Gastrocnemius medialis (tissue), 4 donors: ENCODE results near the gene GDF9. TPM values are rescaled to one million over a fixed set of nuclear protein-coding genes. Genes with fewer than 3 reads are reported as not detected.

Source experiments
- ATAC-seq, 2 donors: fragments of 150-250 bp; one replicate each; pipeline ENCODE4 v1.9.1; 2016
- DNase-seq, 2 donors: peaks; one replicate each; pipeline ENCODE4 v3.0.0-alpha.2; 2019
- H3K27ac ChIP-seq, 4 donors: fragments of 200-600 bp; sonication (generic); 1 replicate in 1 of 4; 2 replicates in 3 of 4; pipeline ENCODE4 v1.5.1; 2016 to 2018; ENCODE audit warnings: mild to moderate bottlenecking in 2 of 4, moderate library complexity in 1 of 4
- H3K27me3 ChIP-seq, 3 donors: fragments of 200-600 bp; sonication (generic) in 2 of 3; 1 replicate in 1 of 3; 2 replicates in 2 of 3; pipeline versions ENCODE4 v1.5.1 to v1.6.0; 2016 to 2019; ENCODE audit warnings: mild to moderate bottlenecking in 1 of 3, moderate library complexity in 1 of 3
- H3K36me3 ChIP-seq, 2 donors: fragments of 200-600 bp; sonication (generic) in 1 of 2; one replicate each; pipeline ENCODE4 v1.5.1; 2017 to 2018
- H3K4me1 ChIP-seq, 2 donors: fragments of 200-600 bp; sonication (generic) in 1 of 2; one replicate each; pipeline ENCODE4 v1.5.1; 2016 to 2017; ENCODE audit warnings: mild to moderate bottlenecking in 2 of 2
- H3K4me3 ChIP-seq, 4 donors: fragments of 200-600 bp; sonication (generic) in 3 of 4; 1 replicate in 1 of 4; 2 replicates in 3 of 4; pipeline ENCODE4 v1.5.1; 2016 to 2019; ENCODE audit warnings: mild to moderate bottlenecking in 2 of 4
- H3K9me3 ChIP-seq, 3 donors: fragments of 200-600 bp; sonication (generic) in 2 of 3; 1 replicate in 1 of 3; 2 replicates in 2 of 3; pipeline ENCODE4 v1.5.1; 2016 to 2019
- POLR2A ChIP-seq, 2 donors: fragments of 450-650 bp; IDR thresholded peaks; one replicate each; pipeline ENCODE4 v1.6.1; 2017; ENCODE audit warnings: antibody characterized with exemption in 2 of 2, mild to moderate bottlenecking in 2 of 2, moderate library complexity in 2 of 2
- in situ Hi-C, 4 donors: fragments of 200-750 bp; cut with MboI; loops; one replicate each; pipeline versions ENCODE4 v1.15.0 to v1.8.0; 2017; ENCODE audit warnings: low sequenced_read_pairs in 4 of 4
- intact Hi-C: fragments of 100-400 bp; cut with DNase I; formaldehyde crosslinking; loops from one replicate; pipeline ENCODE4 v1.15.1; 2023; ENCODE audit warnings: low total_unique reads
- total RNA-seq, 4 donors: library from RNA; depleted of rRNA; stranded (reverse); fragments of >200 nt; gene quantifications; one replicate each; pipeline versions ENCODE4 v1.1.0 to v1.2.3, GENCODE V29; 2016
- TF ChIP-seq, protein P1 (sequence below), 5 experiments: fragments of 450-650 bp in 3 of 5; fragments of 200-600 bp in 2 of 5; sonication (generic) in 2 of 5; IDR thresholded peaks in 4 of 5; conservative IDR thresholded peaks in 1 of 5; 1 replicate in 4 of 5; 2 replicates in 1 of 5; pipeline ENCODE4 v1.5.1; 2016 to 2019; ENCODE audit warnings: antibody characterized with exemption in 5 of 5, mild to moderate bottlenecking in 3 of 5, moderate library complexity in 3 of 5

Gene GDF9, protein sequence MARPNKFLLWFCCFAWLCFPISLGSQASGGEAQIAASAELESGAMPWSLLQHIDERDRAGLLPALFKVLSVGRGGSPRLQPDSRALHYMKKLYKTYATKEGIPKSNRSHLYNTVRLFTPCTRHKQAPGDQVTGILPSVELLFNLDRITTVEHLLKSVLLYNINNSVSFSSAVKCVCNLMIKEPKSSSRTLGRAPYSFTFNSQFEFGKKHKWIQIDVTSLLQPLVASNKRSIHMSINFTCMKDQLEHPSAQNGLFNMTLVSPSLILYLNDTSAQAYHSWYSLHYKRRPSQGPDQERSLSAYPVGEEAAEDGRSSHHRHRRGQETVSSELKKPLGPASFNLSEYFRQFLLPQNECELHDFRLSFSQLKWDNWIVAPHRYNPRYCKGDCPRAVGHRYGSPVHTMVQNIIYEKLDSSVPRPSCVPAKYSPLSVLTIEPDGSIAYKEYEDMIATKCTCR
- 1 to 10 TPM in 1 of 4 donors, under 1 TPM in 2, not detected in 1; 0.13 to 2.5 (median 0.46) TPM for total RNA-seq

DNA sequence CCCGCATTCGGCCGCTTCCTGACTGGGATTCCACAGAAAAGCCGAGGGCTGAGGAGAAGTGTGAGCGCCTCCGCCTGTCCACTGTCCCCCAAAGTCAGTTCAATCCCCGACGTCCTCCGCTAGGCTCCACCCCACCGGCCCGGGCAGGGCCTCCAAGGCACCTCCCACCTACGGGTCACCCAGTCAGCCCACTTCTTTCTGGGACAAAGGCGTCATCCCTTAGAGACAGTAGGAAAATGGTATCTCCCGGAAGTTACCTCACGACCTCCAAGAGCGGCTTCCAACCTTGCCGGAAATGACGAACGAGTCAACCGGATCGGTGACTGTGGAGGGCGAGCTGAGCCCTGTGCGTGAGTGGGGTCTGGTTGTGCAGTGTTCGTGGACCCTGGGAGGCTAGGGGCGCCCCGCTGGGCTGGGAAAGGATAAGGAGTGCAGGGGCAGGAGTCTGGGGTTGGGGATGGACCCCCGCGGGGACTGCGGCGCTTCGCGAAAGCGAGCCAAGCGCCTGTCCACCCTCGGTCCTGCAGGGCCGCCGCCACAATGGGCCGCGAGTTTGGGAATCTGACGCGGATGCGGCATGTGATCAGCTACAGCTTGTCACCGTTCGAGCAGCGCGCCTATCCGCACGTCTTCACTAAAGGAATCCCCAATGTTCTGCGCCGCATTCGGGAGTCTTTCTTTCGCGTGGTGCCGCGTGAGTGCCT lies at the start of gene GDF9, which contains the start of gene UQCRQ:
TSS of gene GDF9 (minus strand) at position 128 of the 704 bp plus-strand sequence. CDS start 1,936 bp downstream, outside the sequence.
TSS of gene UQCRQ (plus strand) at position 301 of the 704 bp plus-strand sequence. CDS start at position 541, 240 bp downstream.
- Histone ChIP-seq H3K4me1 (peaks cover 27 to 31% of the 10 kb centered on the region in 2 donors), H3K36me3 (peaks cover 0 to 25% of the 10 kb centered on the region in 2 donors), H3K27ac (peak within 1 kb of the TSS; percentile 83 to 93 (median 88)), H3K4me3 (peak within 1 kb of the TSS; percentile 63 to 92 (median 85)), H3K27me3 (no peaks in the 10 kb centered on the region), H3K9me3 (no peaks in the 10 kb centered on the region)
- peak; percentile 95 to 96 for DNase-seq
- in situ Hi-C loops, result loop anchor here in 2 of 4 donors (25.0 kb wide), 1 partner anchor 479 kb away; no protein-coding TSS in a partner anchor
- TF ChIP-seq, protein P1, sequence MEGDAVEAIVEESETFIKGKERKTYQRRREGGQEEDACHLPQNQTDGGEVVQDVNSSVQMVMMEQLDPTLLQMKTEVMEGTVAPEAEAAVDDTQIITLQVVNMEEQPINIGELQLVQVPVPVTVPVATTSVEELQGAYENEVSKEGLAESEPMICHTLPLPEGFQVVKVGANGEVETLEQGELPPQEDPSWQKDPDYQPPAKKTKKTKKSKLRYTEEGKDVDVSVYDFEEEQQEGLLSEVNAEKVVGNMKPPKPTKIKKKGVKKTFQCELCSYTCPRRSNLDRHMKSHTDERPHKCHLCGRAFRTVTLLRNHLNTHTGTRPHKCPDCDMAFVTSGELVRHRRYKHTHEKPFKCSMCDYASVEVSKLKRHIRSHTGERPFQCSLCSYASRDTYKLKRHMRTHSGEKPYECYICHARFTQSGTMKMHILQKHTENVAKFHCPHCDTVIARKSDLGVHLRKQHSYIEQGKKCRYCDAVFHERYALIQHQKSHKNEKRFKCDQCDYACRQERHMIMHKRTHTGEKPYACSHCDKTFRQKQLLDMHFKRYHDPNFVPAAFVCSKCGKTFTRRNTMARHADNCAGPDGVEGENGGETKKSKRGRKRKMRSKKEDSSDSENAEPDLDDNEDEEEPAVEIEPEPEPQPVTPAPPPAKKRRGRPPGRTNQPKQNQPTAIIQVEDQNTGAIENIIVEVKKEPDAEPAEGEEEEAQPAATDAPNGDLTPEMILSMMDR (IDR thresholded peaks at IDR 0.05 in 4 of 5, conservative IDR thresholded peaks at IDR 0.05 in 1 of 5), result no peak
- peak; percentile 91 to 93 for TF ChIP-seq POLR2A (IDR thresholded peaks at IDR 0.05)
- intact Hi-C loops, result loop anchor here (1.0 to 5.0 kb wide), 3 partner anchors 36 to 186 kb away; partner anchors contain the start of genes AFF4, HSPA4 and SHROOM1
- ATAC-seq, result peak; percentile 99

DNA sequence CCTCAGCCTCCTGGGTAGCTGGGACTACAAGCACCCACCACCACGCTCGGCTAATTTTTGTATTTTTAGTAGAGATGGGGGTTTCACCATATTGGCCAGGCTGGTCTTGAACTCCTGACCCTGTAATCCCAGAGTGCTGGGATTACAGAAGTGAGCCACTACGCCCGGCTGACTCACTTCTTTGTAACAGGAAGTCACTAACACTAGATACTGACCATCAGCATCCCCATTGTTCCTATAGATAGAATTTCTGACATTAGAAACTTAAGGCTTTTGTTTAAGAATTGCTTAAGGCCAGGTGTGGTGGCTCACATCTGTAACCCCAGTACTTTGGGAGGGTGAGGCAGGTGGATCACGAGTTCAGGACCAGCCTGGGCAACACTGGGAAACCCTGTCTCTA lies 49.4 kb upstream of the GDF9 start:
- no peak for ATAC-seq
- intact Hi-C loops (no loop called here), in situ Hi-C loops (no loop called here)
- TF ChIP-seq, protein P1 (IDR thresholded peaks at IDR 0.05 in 4 of 5, conservative IDR thresholded peaks at IDR 0.05 in 1 of 5), result no peak
- TF ChIP-seq POLR2A (IDR thresholded peaks at IDR 0.05), result no peak
- Histone ChIP-seq H3K27me3 (no peaks in the 10 kb centered on the region), H3K4me1 (no peaks in the 10 kb centered on the region), H3K36me3 (peaks cover 0 to 18% of the 10 kb centered on the region in 2 donors), H3K9me3 (no peaks in the 10 kb centered on the region), H3K4me3 (no peak overlapping the region), H3K27ac (no peak overlapping the region)
- no peak for DNase-seq

DNA sequence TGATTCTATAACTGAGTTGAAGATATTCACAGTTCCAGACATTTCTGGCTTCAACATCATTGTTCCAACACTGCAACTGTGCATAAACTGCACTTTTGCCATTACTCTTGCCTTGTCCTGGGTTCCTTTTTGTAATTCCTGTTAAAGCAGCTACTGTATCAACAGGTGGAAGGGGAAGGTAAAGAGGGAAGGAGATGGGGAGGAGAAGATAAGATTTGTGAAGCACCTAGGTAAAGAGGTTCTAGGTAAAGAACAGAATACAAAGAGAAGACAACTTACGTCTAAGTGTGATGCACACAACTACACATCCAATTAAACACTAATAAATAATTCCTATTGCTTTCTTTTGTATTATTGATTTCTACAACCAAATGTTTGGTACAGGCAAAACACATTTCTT lies 43.4 kb upstream of the GDF9 start:
- H3K9me3 ChIP-seq, result no peaks in the 10 kb centered on the region
- intact Hi-C loops, result loop anchor here (5.0 kb wide), 1 partner anchor 53 kb away; the partner anchor contains the start of gene AFF4
- no peak overlapping the region for H3K4me3 ChIP-seq
- H3K36me3 ChIP-seq, result peaks cover 0 to 18% of the 10 kb centered on the region in 2 donors
- ATAC-seq, result no peak
- DNase-seq, result no peak
- in situ Hi-C loops, result no loop called here
- no peak for TF ChIP-seq POLR2A (IDR thresholded peaks at IDR 0.05)
- TF ChIP-seq, protein P1 (IDR thresholded peaks at IDR 0.05 in 4 of 5, conservative IDR thresholded peaks at IDR 0.05 in 1 of 5), result no peak
- no peak overlapping the region for H3K27ac ChIP-seq
- no peaks in the 10 kb centered on the region for H3K27me3 ChIP-seq
- peaks cover 14 to 27% of the 10 kb centered on the region in 2 donors for H3K4me1 ChIP-seq

DNA sequence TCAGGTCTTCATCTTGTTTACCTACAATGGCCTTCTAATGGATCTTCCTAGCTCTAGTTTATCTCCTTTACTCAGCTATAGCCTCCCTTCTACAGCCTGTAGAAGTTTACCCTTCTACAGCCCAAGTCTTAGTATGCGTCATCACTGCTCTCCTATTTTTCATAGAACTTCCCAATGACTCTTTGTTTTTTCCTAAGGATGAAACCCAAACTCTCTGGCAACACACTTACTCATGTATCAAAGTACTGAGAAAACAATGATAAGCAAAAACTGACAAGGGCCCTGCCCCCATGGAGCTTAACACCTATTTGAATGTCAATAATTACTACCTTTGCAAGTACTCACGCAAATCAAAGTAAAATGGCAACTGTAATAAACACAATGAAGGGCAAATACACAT lies 40.9 kb upstream of the GDF9 start:
- intact Hi-C loops, result loop anchor here (5.0 kb wide), 1 partner anchor 55 kb away; the partner anchor contains the start of gene AFF4
- no peak for ATAC-seq

More for the DNA sequence above, 40.9 kb upstream of the GDF9 start:
- H3K36me3 ChIP-seq, result peaks cover 0 to 25% of the 10 kb centered on the region in 2 donors
- TF ChIP-seq, protein P1 (IDR thresholded peaks at IDR 0.05 in 4 of 5, conservative IDR thresholded peaks at IDR 0.05 in 1 of 5), result no peak
- no peak for TF ChIP-seq POLR2A (IDR thresholded peaks at IDR 0.05)
- no peak overlapping the region for H3K4me3 ChIP-seq
- H3K27me3 ChIP-seq, result no peaks in the 10 kb centered on the region
- H3K9me3 ChIP-seq, result no peaks in the 10 kb centered on the region
- in situ Hi-C loops, result no loop called here
- peaks cover 14 to 27% of the 10 kb centered on the region in 2 donors for H3K4me1 ChIP-seq
- no peak for DNase-seq
- H3K27ac ChIP-seq, result peak overlapping the region; percentile 7 to 58 (median 56)
